AG04449 (cell line): ENCODE data around the gene RD3L.

Source experiments
- CTCF ChIA-PET: fragments of 350-600 bp; formaldehyde crosslinking; extraction: SDS; loops from one replicate; lab custom pipeline; 2021; ENCODE audit warnings: antibody characterized with exemption; lab: Yijun Ruan, JAX
- POLR2A ChIA-PET: fragments of 400-600, 350-600 bp; formaldehyde crosslinking; extraction: SDS; loops from one replicate; lab custom pipeline; 2020; ENCODE audit warnings: antibody characterized with exemption, inconsistent platforms; lab: Yijun Ruan, JAX
- DNase-seq: peaks from one replicate; pipeline ENCODE4 v3.0.0-alpha.2; 2010; ENCODE audit warnings: low read depth, low spot score
- H3K4me3 ChIP-seq: 2 replicates; pipeline ENCODE4 v1.5.1; 2011; ENCODE audit warnings: low read depth, mild to moderate bottlenecking, control low read depth, low read length
- CTCF ChIP-seq: IDR thresholded peaks from one replicate; pipeline ENCODE4 v1.5.1; 2011; ENCODE audit warnings: mild to moderate bottlenecking, moderate library complexity, low read length, control low read depth, inconsistent platforms; ENCODE audit not compliant: insufficient read depth; ENCODE audit errors: missing control alignments

Gene RD3L

GRCh38 chr14:103948442-103948841, 6.1 kb upstream of the RD3L start:
- no peak for DNase-seq
- ChIA-PET CTCF (no interaction called here), POLR2A (no interaction called here)
- TF ChIP-seq CTCF: no peak
- H3K4me3 ChIP-seq: no peak overlapping the region

GRCh38 chr14:103946975-103947374, 4.6 kb upstream of the RD3L start:
- TF ChIP-seq CTCF: no peak
- ChIA-PET CTCF (interaction anchor here (1.2 kb wide), 1 partner anchor 33 kb away, joined by 3 read pairs; no protein-coding TSS in a partner anchor), POLR2A (no interaction called here)
- DNase-seq: no peak
- no peak overlapping the region for H3K4me3 ChIP-seq

GRCh38 chr14:103943673-103944072, 1.3 kb upstream of the RD3L start:
- no peak for DNase-seq
- H3K4me3 ChIP-seq: no peak overlapping the region
- ChIA-PET CTCF (interaction anchor here (0.6 kb wide), 1 partner anchor 10 kb away, joined by 3 read pairs; no protein-coding TSS in a partner anchor), POLR2A (no interaction called here)
- TF ChIP-seq CTCF: no peak

GRCh38 chr14:103941462-103941861, 867 bp downstream of the RD3L start:
- TF ChIP-seq CTCF: no peak
- H3K4me3 ChIP-seq: no peak overlapping the region
- no peak for DNase-seq
- ChIA-PET POLR2A (no interaction called here), CTCF (interaction anchor here (0.8 to 2.4 kb wide), 3 partner anchors 20 to 133 kb away, joined by 3 to 17 read pairs (median 6); a partner anchor contains a TSS)

GRCh38 chr14:103935102-103935501, 7.2 kb downstream of the RD3L start:
- CTCF ChIA-PET: interaction anchor here (1.0 kb wide), 1 partner anchor 14 kb away, joined by 3 read pairs; a partner anchor contains a TSS
- DNase-seq: no peak
- H3K4me3 ChIP-seq: no peak overlapping the region
- POLR2A ChIA-PET: no interaction called here
- no peak for TF ChIP-seq CTCF

GRCh38 chr14:103932791-103933490, 9.4 kb downstream of the RD3L start:
- H3K4me3 ChIP-seq: no peak overlapping the region
- POLR2A ChIA-PET: no interaction called here
- DNase-seq: no peak
- no peak for TF ChIP-seq CTCF
- CTCF ChIA-PET: interaction anchor here (2.9 kb wide), 1 partner anchor 12 kb away, joined by 16 read pairs; a partner anchor contains a TSS
